ENCODE data around the gene PXT1. TPM values are rescaled to one million over a fixed set of nuclear protein-coding genes. Genes with fewer than 3 reads are reported as not detected.

Gene PXT1
- total and polyA plus RNA-seq, 9 of the 15 experiments (the other 6 are each of a cell fraction or from before 2014, with no cell fraction given), result 0.09 to 0.11 (median 0.10) TPM; not detected in 5

DNA sequence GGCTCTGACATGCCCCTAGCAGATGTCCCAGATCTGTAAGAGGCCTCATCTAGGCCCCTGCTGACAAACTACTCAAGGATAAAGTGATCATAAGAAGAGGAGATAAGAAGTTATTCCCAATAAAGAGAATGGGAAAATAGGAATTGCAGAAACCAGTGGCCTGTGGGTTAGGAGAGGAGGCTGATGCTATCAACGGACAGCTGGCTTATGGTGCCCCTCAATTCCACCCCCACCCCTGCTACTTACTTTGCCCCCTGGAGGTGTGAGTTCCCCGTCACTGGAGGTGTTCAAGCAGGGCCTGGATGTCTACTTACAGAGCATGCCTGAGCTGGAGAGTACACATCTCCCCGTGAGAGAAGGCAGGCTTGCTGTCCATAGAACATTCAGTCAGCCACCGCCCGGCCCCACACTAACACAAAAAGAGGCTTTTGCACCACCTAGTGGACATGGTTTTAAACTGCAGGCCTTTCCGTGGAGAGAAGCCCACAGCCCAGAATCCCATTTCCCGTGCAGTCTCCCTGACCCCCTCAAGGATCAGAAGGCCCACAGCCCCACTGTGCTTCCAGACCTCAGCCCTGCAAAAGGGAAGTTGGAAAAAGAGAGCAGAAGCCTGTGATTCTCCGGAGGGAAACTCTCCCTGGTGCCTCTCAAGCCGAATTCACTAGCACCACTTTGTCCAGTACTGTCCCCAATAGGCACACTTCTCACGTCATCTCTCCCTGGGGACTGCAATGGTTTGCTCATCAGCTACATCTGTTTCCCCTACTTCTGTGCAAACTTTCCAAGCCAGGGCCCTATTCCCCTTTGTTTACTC is 82.2 kb downstream of the PXT1 start (continued):
- TF ChIP-seq, protein P1, sequence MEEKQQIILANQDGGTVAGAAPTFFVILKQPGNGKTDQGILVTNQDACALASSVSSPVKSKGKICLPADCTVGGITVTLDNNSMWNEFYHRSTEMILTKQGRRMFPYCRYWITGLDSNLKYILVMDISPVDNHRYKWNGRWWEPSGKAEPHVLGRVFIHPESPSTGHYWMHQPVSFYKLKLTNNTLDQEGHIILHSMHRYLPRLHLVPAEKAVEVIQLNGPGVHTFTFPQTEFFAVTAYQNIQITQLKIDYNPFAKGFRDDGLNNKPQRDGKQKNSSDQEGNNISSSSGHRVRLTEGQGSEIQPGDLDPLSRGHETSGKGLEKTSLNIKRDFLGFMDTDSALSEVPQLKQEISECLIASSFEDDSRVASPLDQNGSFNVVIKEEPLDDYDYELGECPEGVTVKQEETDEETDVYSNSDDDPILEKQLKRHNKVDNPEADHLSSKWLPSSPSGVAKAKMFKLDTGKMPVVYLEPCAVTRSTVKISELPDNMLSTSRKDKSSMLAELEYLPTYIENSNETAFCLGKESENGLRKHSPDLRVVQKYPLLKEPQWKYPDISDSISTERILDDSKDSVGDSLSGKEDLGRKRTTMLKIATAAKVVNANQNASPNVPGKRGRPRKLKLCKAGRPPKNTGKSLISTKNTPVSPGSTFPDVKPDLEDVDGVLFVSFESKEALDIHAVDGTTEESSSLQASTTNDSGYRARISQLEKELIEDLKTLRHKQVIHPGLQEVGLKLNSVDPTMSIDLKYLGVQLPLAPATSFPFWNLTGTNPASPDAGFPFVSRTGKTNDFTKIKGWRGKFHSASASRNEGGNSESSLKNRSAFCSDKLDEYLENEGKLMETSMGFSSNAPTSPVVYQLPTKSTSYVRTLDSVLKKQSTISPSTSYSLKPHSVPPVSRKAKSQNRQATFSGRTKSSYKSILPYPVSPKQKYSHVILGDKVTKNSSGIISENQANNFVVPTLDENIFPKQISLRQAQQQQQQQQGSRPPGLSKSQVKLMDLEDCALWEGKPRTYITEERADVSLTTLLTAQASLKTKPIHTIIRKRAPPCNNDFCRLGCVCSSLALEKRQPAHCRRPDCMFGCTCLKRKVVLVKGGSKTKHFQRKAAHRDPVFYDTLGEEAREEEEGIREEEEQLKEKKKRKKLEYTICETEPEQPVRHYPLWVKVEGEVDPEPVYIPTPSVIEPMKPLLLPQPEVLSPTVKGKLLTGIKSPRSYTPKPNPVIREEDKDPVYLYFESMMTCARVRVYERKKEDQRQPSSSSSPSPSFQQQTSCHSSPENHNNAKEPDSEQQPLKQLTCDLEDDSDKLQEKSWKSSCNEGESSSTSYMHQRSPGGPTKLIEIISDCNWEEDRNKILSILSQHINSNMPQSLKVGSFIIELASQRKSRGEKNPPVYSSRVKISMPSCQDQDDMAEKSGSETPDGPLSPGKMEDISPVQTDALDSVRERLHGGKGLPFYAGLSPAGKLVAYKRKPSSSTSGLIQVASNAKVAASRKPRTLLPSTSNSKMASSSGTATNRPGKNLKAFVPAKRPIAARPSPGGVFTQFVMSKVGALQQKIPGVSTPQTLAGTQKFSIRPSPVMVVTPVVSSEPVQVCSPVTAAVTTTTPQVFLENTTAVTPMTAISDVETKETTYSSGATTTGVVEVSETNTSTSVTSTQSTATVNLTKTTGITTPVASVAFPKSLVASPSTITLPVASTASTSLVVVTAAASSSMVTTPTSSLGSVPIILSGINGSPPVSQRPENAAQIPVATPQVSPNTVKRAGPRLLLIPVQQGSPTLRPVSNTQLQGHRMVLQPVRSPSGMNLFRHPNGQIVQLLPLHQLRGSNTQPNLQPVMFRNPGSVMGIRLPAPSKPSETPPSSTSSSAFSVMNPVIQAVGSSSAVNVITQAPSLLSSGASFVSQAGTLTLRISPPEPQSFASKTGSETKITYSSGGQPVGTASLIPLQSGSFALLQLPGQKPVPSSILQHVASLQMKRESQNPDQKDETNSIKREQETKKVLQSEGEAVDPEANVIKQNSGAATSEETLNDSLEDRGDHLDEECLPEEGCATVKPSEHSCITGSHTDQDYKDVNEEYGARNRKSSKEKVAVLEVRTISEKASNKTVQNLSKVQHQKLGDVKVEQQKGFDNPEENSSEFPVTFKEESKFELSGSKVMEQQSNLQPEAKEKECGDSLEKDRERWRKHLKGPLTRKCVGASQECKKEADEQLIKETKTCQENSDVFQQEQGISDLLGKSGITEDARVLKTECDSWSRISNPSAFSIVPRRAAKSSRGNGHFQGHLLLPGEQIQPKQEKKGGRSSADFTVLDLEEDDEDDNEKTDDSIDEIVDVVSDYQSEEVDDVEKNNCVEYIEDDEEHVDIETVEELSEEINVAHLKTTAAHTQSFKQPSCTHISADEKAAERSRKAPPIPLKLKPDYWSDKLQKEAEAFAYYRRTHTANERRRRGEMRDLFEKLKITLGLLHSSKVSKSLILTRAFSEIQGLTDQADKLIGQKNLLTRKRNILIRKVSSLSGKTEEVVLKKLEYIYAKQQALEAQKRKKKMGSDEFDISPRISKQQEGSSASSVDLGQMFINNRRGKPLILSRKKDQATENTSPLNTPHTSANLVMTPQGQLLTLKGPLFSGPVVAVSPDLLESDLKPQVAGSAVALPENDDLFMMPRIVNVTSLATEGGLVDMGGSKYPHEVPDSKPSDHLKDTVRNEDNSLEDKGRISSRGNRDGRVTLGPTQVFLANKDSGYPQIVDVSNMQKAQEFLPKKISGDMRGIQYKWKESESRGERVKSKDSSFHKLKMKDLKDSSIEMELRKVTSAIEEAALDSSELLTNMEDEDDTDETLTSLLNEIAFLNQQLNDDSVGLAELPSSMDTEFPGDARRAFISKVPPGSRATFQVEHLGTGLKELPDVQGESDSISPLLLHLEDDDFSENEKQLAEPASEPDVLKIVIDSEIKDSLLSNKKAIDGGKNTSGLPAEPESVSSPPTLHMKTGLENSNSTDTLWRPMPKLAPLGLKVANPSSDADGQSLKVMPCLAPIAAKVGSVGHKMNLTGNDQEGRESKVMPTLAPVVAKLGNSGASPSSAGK (IDR thresholded peaks at IDR 0.05), result no peak
- no peak for TF ChIP-seq TBP (optimal IDR thresholded peaks at IDR 0.05; ENCODE audit: low read depth, low read length)
- 0 out of 2 replicates have a peak, but pooled peaks have one; percentile 15 for TF ChIP-seq MTA3 (IDR thresholded peaks at IDR 0.05; ENCODE audit: borderline replicate concordance)
- TF ChIP-seq, protein P2, sequence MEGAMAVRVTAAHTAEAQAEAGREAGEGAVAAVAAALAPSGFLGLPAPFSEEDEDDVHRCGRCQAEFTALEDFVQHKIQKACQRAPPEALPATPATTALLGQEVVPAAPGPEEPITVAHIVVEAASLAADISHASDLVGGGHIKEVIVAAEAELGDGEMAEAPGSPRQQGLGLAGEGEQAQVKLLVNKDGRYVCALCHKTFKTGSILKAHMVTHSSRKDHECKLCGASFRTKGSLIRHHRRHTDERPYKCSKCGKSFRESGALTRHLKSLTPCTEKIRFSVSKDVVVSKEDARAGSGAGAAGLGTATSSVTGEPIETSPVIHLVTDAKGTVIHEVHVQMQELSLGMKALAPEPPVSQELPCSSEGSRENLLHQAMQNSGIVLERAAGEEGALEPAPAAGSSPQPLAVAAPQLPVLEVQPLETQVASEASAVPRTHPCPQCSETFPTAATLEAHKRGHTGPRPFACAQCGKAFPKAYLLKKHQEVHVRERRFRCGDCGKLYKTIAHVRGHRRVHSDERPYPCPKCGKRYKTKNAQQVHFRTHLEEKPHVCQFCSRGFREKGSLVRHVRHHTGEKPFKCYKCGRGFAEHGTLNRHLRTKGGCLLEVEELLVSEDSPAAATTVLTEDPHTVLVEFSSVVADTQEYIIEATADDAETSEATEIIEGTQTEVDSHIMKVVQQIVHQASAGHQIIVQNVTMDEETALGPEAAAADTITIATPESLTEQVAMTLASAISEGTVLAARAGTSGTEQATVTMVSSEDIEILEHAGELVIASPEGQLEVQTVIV (CRISPR knock-in tag; IDR thresholded peaks at IDR 0.05; ENCODE audit: borderline replicate concordance), result no peak
- TF ChIP-seq, protein P3, sequence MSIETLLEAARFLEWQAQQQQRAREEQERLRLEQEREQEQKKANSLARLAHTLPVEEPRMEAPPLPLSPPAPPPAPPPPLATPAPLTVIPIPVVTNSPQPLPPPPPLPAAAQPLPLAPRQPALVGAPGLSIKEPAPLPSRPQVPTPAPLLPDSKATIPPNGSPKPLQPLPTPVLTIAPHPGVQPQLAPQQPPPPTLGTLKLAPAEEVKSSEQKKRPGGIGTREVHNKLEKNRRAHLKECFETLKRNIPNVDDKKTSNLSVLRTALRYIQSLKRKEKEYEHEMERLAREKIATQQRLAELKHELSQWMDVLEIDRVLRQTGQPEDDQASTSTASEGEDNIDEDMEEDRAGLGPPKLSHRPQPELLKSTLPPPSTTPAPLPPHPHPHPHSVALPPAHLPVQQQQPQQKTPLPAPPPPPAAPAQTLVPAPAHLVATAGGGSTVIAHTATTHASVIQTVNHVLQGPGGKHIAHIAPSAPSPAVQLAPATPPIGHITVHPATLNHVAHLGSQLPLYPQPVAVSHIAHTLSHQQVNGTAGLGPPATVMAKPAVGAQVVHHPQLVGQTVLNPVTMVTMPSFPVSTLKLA (conservative IDR thresholded peaks at IDR 0.05), result 0 out of 4 replicates have a peak, but pooled peaks of 1 of the 2 experiments have one; percentile 16
- TF ChIP-seq GTF2E2 (tag; IDR thresholded peaks at IDR 0.05), result no peak
- no peak for TF ChIP-seq THRAP3 (IDR thresholded peaks at IDR 0.05; ENCODE audit: borderline replicate concordance)
- TF ChIP-seq TEAD4 (IDR thresholded peaks at IDR 0.05; ENCODE audit: low read length), result no peak
- TF ChIP-seq TEAD4 (CRISPR knock-in tag; IDR thresholded peaks at IDR 0.05; ENCODE audit: borderline replicate concordance), result no peak
- no peak for TF ChIP-seq U2AF1 (optimal IDR thresholded peaks at IDR 0.05; ENCODE audit: low read depth, low read length)
- TF ChIP-seq LARP7 (IDR thresholded peaks at IDR 0.05), result no peak
- TF ChIP-seq POLR2B (IDR thresholded peaks at IDR 0.05; ENCODE audit: low read depth, partially characterized antibody), result no peak
